ENCODE measurements around the gene ANKRD44.

ANKRD44 gene

DNA sequence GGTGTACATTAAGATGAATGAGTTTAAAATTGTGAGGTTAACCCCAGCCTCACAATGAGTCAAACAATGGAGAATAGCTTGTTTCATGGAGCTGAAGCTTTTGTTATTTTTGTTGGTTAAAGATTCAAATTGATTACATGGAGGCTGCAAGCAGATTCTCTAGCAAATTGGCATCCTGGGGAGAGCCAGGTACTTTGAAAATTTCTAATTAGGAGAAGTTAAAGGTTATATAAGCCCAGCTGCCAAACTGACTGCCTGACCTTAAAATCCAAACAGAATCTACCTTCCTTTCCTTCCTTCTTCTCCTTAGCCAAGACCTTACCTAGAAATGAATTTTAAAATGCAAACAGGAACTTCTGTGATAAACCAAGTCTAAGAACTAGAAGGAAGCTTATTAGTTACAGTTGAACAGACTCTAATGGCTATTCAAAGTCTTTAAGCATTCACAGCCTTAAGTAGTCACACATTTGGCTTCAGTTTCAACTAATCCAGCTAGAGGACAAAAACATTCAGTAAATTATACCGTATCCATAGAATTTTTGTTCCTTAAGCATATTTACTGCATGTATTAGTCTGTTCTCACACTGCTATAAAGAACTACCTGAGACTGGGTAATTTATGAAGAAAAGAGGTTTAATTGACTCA, 352.6 kb downstream of the ANKRD44 start:
- H3K4me3 Mint-ChIP-seq = no peak overlapping the region
- H3K27ac Mint-ChIP-seq = no peak overlapping the region
- DNase-seq (ENCODE audit: low spot score in 2 of 2) (no peak), ATAC-seq (no peak)
- no peaks in the 10 kb centered on the region for H3K36me3 Mint-ChIP-seq
- peaks cover 2% of the 10 kb centered on the region for H3K9me3 Mint-ChIP-seq
- peaks cover 34% of the 10 kb centered on the region for H3K4me1 Mint-ChIP-seq

DNA sequence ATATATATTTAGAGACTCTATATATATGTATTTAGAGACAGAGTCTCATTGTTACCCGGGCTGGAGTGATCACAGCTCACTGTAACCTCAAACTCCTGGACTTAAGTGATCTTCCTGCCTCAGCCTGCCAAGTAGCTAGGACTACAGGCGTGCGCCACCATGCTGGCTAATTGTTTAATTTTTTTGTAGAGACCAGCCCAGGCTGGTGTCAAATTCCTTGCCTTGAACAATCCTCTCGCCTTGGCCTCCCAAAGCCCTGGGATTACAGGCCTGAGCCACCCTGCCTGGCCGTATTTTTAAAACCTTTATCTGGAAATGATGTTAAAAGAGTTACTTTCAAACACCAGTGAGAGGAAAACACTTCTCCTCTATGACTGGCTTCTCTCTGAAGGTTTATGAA, 353.1 kb downstream of the ANKRD44 start:
- H3K4me3 Mint-ChIP-seq = no peak overlapping the region
- DNase-seq (ENCODE audit: low spot score in 2 of 2) = no peak
- peaks cover 2% of the 10 kb centered on the region for H3K9me3 Mint-ChIP-seq
- no peak overlapping the region for H3K27ac Mint-ChIP-seq
- H3K36me3 Mint-ChIP-seq = no peaks in the 10 kb centered on the region
- H3K4me1 Mint-ChIP-seq = peaks cover 28% of the 10 kb centered on the region
- ATAC-seq = no peak

DNA sequence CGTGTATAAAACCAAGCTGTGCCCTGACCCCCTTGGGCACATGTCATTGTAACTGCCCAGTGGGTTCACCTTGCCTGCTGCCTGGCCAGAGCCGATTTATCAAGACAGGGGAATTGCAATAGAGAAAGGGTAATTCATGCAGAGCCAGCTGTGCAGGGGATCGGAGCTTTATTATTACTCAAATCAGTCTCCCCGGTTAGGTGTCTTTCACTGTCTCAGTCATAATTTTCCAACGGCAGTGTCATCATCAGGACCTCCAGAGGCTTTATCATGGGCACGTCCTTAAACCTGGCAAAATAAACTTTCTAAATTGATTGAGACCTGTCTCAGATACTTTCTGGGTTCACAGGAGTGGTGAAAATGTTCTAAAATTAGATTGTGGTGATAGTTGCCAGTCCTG, 354.5 kb downstream of the ANKRD44 start:
- DNase-seq (ENCODE audit: low spot score in 2 of 2) (no peak), ATAC-seq (peak; percentile 45)
- Mint-ChIP-seq H3K27ac (no peak overlapping the region), H3K4me3 (no peak overlapping the region), H3K36me3 (no peaks in the 10 kb centered on the region), H3K9me3 (peaks cover 2% of the 10 kb centered on the region), H3K4me1 (peaks cover 15% of the 10 kb centered on the region)

DNA sequence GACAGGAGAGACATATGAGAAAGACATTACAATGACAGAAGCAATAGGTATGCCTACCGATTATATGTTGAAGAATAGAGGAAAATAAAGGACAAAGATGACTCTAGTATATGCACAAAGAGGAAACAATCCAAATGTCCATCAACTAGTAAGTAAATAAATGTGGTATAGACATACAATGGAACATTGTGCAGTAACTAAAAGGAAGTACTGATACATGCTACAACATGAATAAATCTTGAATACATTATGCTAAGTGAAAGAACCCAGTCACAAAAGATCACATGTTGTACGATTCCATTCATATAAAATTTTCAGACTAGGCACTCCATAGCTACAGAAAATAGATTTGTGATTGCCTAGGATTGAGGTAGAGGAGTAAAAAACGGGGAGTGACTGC, 355.5 kb downstream of the ANKRD44 start:
- peaks cover 13% of the 10 kb centered on the region for H3K4me1 Mint-ChIP-seq
- no peak overlapping the region for H3K27ac Mint-ChIP-seq
- DNase-seq (ENCODE audit: low spot score in 2 of 2) = no peak
- H3K36me3 Mint-ChIP-seq = no peaks in the 10 kb centered on the region
- H3K9me3 Mint-ChIP-seq = peaks cover 2% of the 10 kb centered on the region
- no peak for ATAC-seq
- H3K4me3 Mint-ChIP-seq = no peak overlapping the region

DNA sequence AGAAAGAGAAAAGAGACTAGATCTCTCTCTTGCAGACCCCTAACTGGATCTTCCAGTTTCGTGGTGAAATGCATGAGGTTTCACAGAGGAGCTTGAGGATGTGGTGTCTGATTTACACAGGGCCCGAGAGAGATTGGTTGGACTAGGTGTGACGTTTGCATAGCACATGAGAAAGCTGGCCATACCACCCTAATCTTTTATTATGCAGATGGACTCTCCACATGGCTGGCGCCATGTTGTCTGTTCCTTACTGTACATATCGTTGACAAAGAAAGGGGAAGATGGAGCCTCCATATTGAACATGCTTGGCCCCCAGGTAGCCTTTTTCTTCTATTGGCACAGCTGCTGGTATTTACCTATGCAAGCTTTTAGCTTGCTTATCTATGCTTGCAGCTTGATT, 356.6 kb downstream of the ANKRD44 start:
- no peak overlapping the region for H3K4me3 Mint-ChIP-seq

DNA sequence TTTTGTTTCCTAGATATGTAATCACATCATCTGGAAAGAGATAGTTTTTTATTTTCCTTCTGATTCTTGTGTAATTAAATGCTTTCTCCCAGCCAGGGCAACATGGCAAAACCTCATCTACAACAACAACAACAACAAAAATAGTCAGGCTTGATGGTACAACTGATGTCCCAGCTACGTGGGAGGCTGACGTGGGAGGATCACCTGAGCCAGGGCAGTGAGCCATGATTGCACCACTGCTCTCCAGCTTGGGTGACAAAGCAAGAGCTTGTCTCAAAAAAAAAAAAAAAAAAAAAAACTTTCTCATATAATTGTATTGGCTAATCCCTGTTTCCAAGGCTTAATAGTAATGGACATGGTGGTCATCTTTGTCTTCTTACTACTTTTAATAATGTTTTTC, 357.6 kb downstream of the ANKRD44 start:
- H3K36me3 Mint-ChIP-seq = no peaks in the 10 kb centered on the region
- DNase-seq (ENCODE audit: low spot score in 2 of 2) = no peak
- H3K4me3 Mint-ChIP-seq = no peak overlapping the region
- peaks cover 7% of the 10 kb centered on the region for H3K4me1 Mint-ChIP-seq
- H3K9me3 Mint-ChIP-seq = no peaks in the 10 kb centered on the region
- ATAC-seq = no peak
- H3K27ac Mint-ChIP-seq = no peak overlapping the region

More for the DNA sequence above, 356.6 kb downstream of the ANKRD44 start:
- H3K36me3 Mint-ChIP-seq = no peaks in the 10 kb centered on the region
- no peaks in the 10 kb centered on the region for H3K9me3 Mint-ChIP-seq
- no peak for DNase-seq (ENCODE audit: low spot score in 2 of 2)
- H3K27ac Mint-ChIP-seq = no peak overlapping the region
- H3K4me1 Mint-ChIP-seq = peaks cover 13% of the 10 kb centered on the region
- no peak for ATAC-seq

DNA sequence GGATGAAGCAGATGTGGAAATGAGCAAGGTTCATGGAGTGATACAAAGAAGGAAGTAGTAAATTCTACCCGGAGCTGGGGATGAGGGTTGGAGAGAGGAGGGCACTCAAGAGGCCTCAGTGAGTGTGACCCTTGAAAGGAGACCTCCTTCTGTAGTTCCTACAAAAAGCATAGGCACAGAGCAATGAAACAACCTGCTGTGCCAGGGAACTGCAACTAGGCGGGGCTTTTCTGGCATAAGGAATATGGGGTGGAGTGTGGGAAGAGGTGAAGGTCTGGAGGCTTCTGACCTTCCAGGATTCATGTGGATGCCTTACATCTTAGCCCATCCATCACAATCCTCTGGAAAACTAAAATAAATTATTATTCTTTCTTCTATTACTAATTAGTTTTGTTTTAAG, 358.6 kb downstream of the ANKRD44 start:
- Mint-ChIP-seq H3K4me1 (peaks cover 7% of the 10 kb centered on the region), H3K27ac (no peak overlapping the region), H3K9me3 (no peaks in the 10 kb centered on the region), H3K36me3 (no peaks in the 10 kb centered on the region), H3K4me3 (no peak overlapping the region)
- DNase-seq (ENCODE audit: low spot score in 2 of 2) (no peak), ATAC-seq (no peak)

DNA sequence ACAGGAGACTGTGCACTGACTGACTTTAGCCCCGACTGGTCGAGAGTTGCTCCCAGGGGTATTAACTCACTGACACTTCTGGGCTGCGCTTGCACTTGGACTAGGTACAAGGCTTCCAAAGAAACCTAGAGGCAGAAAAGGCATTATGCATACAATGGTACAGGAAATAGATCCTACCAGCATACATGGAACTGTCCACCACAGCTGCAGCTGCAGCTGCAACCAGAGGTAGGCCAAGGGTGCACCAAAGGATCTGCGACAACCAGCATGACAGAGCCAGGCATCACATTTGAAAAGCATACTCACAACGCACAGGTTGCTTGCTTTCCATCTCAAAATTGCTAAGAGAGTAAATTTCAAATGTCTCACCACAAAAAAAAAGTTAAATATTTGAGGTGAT, 361.5 kb downstream of the ANKRD44 start:
- no peak for DNase-seq (ENCODE audit: low spot score in 2 of 2)
- Mint-ChIP-seq H3K36me3 (no peaks in the 10 kb centered on the region), H3K9me3 (no peaks in the 10 kb centered on the region), H3K4me3 (no peak overlapping the region), H3K27ac (no peak overlapping the region), H3K4me1 (no peaks in the 10 kb centered on the region)
- no peak for ATAC-seq

DNA sequence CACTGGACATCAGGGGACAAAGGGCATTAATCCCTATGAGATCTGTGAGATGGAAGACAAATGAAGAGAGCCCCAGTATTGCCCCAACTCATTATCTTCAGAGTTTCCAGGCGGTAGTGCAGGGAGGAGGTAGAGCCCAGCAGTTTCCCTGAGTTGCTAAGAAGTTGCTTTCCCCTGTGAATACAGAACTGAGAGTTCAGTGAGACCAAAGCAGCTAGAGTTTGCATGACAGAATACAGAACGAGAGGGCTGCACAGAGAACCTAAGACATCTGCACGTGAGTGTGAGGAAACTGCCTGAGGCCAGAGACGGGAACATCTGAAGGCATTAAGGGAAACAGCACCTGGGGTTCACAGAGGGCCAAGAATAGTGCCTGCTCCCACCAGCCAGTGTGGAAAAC, 366.0 kb downstream of the ANKRD44 start:
- no peak overlapping the region for H3K27ac Mint-ChIP-seq
- no peaks in the 10 kb centered on the region for H3K4me1 Mint-ChIP-seq
- DNase-seq (ENCODE audit: low spot score in 2 of 2) = no peak
- H3K4me3 Mint-ChIP-seq = no peak overlapping the region
- no peaks in the 10 kb centered on the region for H3K36me3 Mint-ChIP-seq
- no peak for ATAC-seq
- H3K9me3 Mint-ChIP-seq = no peaks in the 10 kb centered on the region

DNA sequence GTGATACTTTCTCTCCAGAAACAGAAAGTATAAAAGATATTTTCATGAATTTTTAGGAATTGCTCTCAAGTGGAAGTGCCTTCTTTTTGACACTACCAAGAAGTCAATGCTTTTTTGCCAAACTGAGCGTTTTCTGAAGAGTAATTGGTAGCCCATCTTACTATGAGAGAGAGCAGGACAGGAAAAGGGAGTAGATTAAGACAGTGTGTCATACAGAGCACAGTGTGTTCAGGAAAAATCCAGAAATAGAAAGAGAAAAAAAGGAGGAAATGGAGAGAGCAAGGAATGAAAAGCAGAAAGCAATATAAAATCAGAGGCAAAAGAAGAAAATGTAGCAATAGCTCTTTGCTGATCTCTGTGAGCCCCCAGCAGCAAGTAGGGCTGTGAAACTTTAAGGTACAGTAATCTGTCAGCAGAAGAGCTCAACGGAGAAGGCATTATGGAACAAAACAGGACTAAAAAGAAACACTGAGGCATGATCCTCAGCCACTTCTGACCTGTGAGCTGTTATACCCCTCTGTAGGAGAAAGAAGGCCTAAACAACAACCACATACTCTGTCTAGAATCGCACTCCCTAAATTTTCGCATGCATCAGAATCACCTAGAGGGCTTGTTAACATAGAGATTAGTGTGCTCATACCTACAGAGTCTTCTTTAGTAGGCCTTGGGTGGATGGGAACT, 369.0 kb downstream of the ANKRD44 start:
- Mint-ChIP-seq H3K9me3 (no peaks in the 10 kb centered on the region), H3K4me1 (no peaks in the 10 kb centered on the region), H3K27ac (no peak overlapping the region), H3K36me3 (no peaks in the 10 kb centered on the region), H3K4me3 (no peak overlapping the region)
- ATAC-seq = peak; percentile 32
- DNase-seq (ENCODE audit: low spot score in 2 of 2) = no peak

DNA sequence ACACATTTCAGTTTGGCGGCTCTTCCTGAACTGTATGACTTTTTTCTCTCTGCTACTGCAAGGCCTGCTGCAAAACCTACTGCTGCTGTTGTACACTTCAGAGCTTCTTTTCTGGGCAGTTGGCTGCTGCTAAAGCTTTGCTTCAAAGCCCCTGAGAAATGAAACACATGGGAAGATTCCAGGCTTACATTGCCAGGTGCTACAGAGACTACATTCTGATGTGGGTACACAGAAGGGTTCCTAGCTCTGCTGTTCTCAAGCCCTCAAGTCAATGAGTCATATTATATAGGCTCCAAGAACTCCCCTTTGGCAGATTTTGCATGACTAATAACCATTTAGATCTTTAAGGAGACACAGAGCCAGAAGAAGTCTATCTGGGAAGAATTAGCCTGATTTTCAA, 371.2 kb downstream of the ANKRD44 start:
- ATAC-seq (no peak), DNase-seq (ENCODE audit: low spot score in 2 of 2) (no peak)
- Mint-ChIP-seq H3K36me3 (no peaks in the 10 kb centered on the region), H3K4me1 (no peaks in the 10 kb centered on the region), H3K9me3 (no peaks in the 10 kb centered on the region), H3K27ac (no peak overlapping the region), H3K4me3 (no peak overlapping the region)

All from stimulated activated effector memory CD8-positive, alpha-beta T cell treated with anti-CD3 and anti-CD28 coated beads, Interleukin-12 subunit alpha, Interleukin-12 subunit beta, amount 100 ng/mL, for 72 hours (primary cell).